Heart right ventricle (tissue), 16 donors: ENCODE data around the gene KANK2. TPM values are rescaled to one million over a fixed set of nuclear protein-coding genes. Genes with fewer than 3 reads are reported as not detected.
A peak's percentile ranks its signal among the peaks of the same experiment; 100 is the strongest.

Experiments used
- ATAC-seq, 8 donors: fragments of 200-7000 bp; cut with Tn5 transposase; one replicate each; pipeline ENCODE4 v1.9.1; 2020; ENCODE audit warnings: mild to moderate bottlenecking in 8 of 8, moderate library complexity in 8 of 8, moderate number of reproducible peaks in 1 of 8
- DNase-seq, 2 donors: peaks; one replicate each; pipeline ENCODE4 v3.0.0-alpha.2; 2020
- H3K27ac ChIP-seq, 10 donors: fragments of 200-600 bp; sonication (generic) in 2 of 10; one replicate each; pipeline versions ENCODE4 v1.5.0 to v1.8.0; 2020 to 2022; ENCODE audit warnings: mild to moderate bottlenecking in 3 of 10
- H3K27me3 ChIP-seq, 7 donors: fragments of 200-600 bp; one replicate each; pipeline ENCODE4 v1.8.0; 2021 to 2022; ENCODE audit warnings: mild to moderate bottlenecking in 2 of 7
- H3K36me3 ChIP-seq, 9 donors: fragments of 200-600 bp; sonication (generic) in 1 of 9; one replicate each; pipeline versions ENCODE4 v1.5.0 to v1.8.0; 2020 to 2022; ENCODE audit warnings: mild to moderate bottlenecking in 2 of 9
- H3K4me1 ChIP-seq, 9 donors: fragments of 200-600 bp; sonication (generic) in 1 of 9; one replicate each; pipeline versions ENCODE4 v1.5.0 to v1.8.0; 2020 to 2022; ENCODE audit warnings: mild to moderate bottlenecking in 4 of 9
- H3K4me3 ChIP-seq, 10 donors: fragments of 200-600 bp; sonication (generic) in 2 of 10; one replicate each; pipeline versions ENCODE4 v1.5.0 to v1.8.0; 2020 to 2022; ENCODE audit warnings: mild to moderate bottlenecking in 7 of 10, moderate library complexity in 2 of 10
- H3K9me3 ChIP-seq, 11 donors: fragments of 200-600 bp in 10 of 11; sonication (generic) in 2 of 11; one replicate each; pipeline versions ENCODE4 v1.5.0 to v1.8.0; 2013 to 2022; ENCODE audit warnings: mild to moderate bottlenecking in 2 of 11, control low read depth in 1 of 11, moderate library complexity in 1 of 11
- CTCF ChIP-seq, 9 donors: fragments of 200-600 bp; sonication (generic) in 2 of 9; IDR thresholded peaks; one replicate each; pipeline versions ENCODE4 v1.5.0 to v1.8.0; 2021 to 2022; ENCODE audit warnings: antibody characterized with exemption in 9 of 9, mild to moderate bottlenecking in 5 of 9, moderate library complexity in 1 of 9
- WGBS, 2 donors: extraction: QIAGEN DNeasy Blood & Tissue Kit; methylation state at CpG; one replicate each; pipeline ENCODE4 v1.1.7; 2013; ENCODE audit warnings: inconsistent platforms in 1 of 2; 5-methylcytosine and 5-hydroxymethylcytosine counted together
- intact Hi-C, 10 donors: fragments of 100-400 bp; cut with DNase I; formaldehyde crosslinking; loops; one replicate each; pipeline versions ENCODE4 v1.11.1 to v1.14.2; 2022
- polyA plus RNA-seq, 2 donors: library from polyadenylated mRNA; stranded (reverse); fragments of 200-250 nt; gene quantifications; one replicate each; pipeline ENCODE4 v1.2.3, GENCODE V29; 2013
- total RNA-seq, 10 donors: library from RNA; stranded (reverse); fragmentation: NEBNext Ultra II Directional in 3 of 10; extraction: Animal tissue kit (Norgen Biotek cat#: 25700) in 3 of 10; gene quantifications; one replicate each; pipeline versions ENCODE4 v1.2.1 to v1.2.4, GENCODE V29; 2021 to 2023
- donor health status: Arrhythmogenic right ventricular cardiomyopathy.
- donor health status: ischemic (EF 13 %, LVEDD 7.1; RV severe dilation, severe dysfunction).
- donor health status: healthy with polysubstance abuse.
- donor health status: DM: no; HTN: yes; CAD: no.
- donor health status: DM: no; HTN: no; CAD: no.
- donor health status: ischemic (EF 25% LVEDD 6.9; RV normal size, moderate dysfunction).
- donor health status: ischemic (EF 25% LVEDD 5.7; RV mildly dilated, moderate dysfunction).
- donor health status: healthy.
- donor health status: DM: yes; HTN: yes; CAD: no.
- donor health status: Ischemic cardiomyopathy.
- donor health status: ischemic (EF 35%, LVEDD 5.7; RV mildly dilated, moderate dysfunction).
- donor health status: nonischemic (EF 11% LVEDD 7.7; RV severe dilation, severe dysfunction).
- donor health status: DM: yes; HTN: yes; CAD: no.
- donor health status: PGD.
- donor health status: ischemic (EF 29% LVEDD 5.4; RV normal size, mild dysfunction).
- donor health status: nonischemic (EF 23%, LVEDD 6.1; RV moderate dilation, normal function).

KANK2 gene
- total and polyA plus RNA-seq, 12 donors: 165 to 355 (median 298) TPM

GRCh38 chr19:11195681-11196080, 1.7 kb downstream of the KANK2 start:
- intact Hi-C loops: loop anchor here in 6 of 10 donors (2.0 to 5.0 kb wide), 4 partner anchors 38 to 59 kb away; partner anchors contain the start of gene SPC24 (in 3 of the 6)
- no peak for TF ChIP-seq CTCF (IDR thresholded peaks at IDR 0.05)
- Histone ChIP-seq H3K27me3 (peaks cover 0 to 7% (median 0%) of the 10 kb centered on the region in 7 donors), H3K36me3 (peaks cover 7 to 72% (median 40%) of the 10 kb centered on the region in 9 donors), H3K27ac (peak overlapping the region in 9 of 10 donors; percentile 80 to 98 (median 91)), H3K4me3 (peak overlapping the region in 9 of 10 donors; percentile 57 to 88 (median 68)), H3K4me1 (peaks cover 20 to 79% (median 68%) of the 10 kb centered on the region in 9 donors), H3K9me3 (no peaks in the 10 kb centered on the region)
- ATAC-seq: no peak
- 37 to 42% methylated on average over 12 of the region's 12 CpGs for WGBS, 2 donors
- no peak for DNase-seq

GRCh38 chr19:11194656-11195558, 2.4 kb downstream of the KANK2 start:
- intact Hi-C loops: loop anchor here in 5 of 10 donors (5.0 kb wide), 2 partner anchors 38 to 48 kb away; partner anchors contain the start of gene SPC24 (in 4 of the 5)
- Histone ChIP-seq H3K27me3 (peaks cover 0 to 7% (median 0%) of the 10 kb centered on the region in 7 donors), H3K4me3 (peak overlapping the region; percentile 18 to 88 (median 66)), H3K36me3 (peaks cover 7 to 72% (median 39%) of the 10 kb centered on the region in 9 donors), H3K9me3 (no peaks in the 10 kb centered on the region), H3K4me1 (peaks cover 27 to 87% (median 75%) of the 10 kb centered on the region in 9 donors), H3K27ac (peak overlapping the region; percentile 54 to 98 (median 90))
- WGBS, 2 donors: 11 to 12% methylated on average over 19 to 20 of the region's 20 CpGs
- TF ChIP-seq CTCF (IDR thresholded peaks at IDR 0.05): no peak
- DNase-seq (peak; percentile 52), ATAC-seq (peak in 1 of 8 donors; percentile 13)

- H3K4me1 ChIP-seq: peaks cover 31 to 92% (median 83%) of the 10 kb centered on the region in 9 donors
- peak overlapping the region; percentile 54 to 98 (median 90) for H3K27ac ChIP-seq
- WGBS, 2 donors: 50 to 55% methylated on average over 8 of the region's 8 CpGs
- DNase-seq (no peak), ATAC-seq (no peak)
- peaks cover 7 to 71% (median 39%) of the 10 kb centered on the region in 9 donors for H3K36me3 ChIP-seq
- H3K9me3 ChIP-seq: no peaks in the 10 kb centered on the region
- H3K27me3 ChIP-seq: peaks cover 0 to 7% (median 0%) of the 10 kb centered on the region in 7 donors
- TF ChIP-seq CTCF (IDR thresholded peaks at IDR 0.05): no peak
- peak overlapping the region in 9 of 10 donors; percentile 9 to 88 (median 68) for H3K4me3 ChIP-seq
- intact Hi-C loops: loop anchor here in 1 of 10 donors (5.0 kb wide), 1 partner anchor 37 kb away; the partner anchor contains the start of gene SPC24
Observed at GRCh38 chr19:11194173-11194572, 3.2 kb downstream of the KANK2 start.
